IMR-90 (cell line): ENCODE measurements around the gene RERE. TPM values are rescaled to one million over a fixed set of nuclear protein-coding genes. Genes with fewer than 3 reads are reported as not detected.

Experiments used
- ATAC-seq: fragments of 200-7000 bp; cut with Tn5 transposase; 2 replicates; pipeline ENCODE4 v1.9.1; 2020; ENCODE audit warnings: low read depth, mild to moderate bottlenecking, moderate library complexity
- BruUV-seq: library from RNA; stranded (reverse); fragments of 400-500 nt; replicated peaks from 2 replicates; lab custom pipeline; 2021; lab: Mats Ljungman, UMichigan
- CTCF ChIA-PET: fragments of 300-600 bp; formaldehyde crosslinking; extraction: SDS; loops from one replicate; lab custom pipeline; 2021; ENCODE audit warnings: antibody characterized with exemption; lab: Yijun Ruan, JAX
- POLR2A ChIA-PET: fragments of 300-600 bp; sonication (Branson Sonifier 250); formaldehyde crosslinking; loops from one replicate; lab custom pipeline; 2022; ENCODE audit warnings: antibody characterized with exemption; ENCODE audit not compliant: unreplicated experiment; lab: Charles Lee
- DNase-seq: peaks from one replicate; pipeline ENCODE4 v3.0.0; 2013
- H2AFZ ChIP-seq: replicated peaks from 2 replicates; pipeline ENCODE3; 2013; ENCODE audit warnings: low read length, mild to moderate bottlenecking; ENCODE audit not compliant: poor library complexity
- H2AK5ac ChIP-seq: 2 replicates; pipeline ENCODE4 v1.6.1; 2013; ENCODE audit warnings: low read depth, low read length, inconsistent platforms
- H2AK9ac ChIP-seq: replicated peaks from 2 replicates; pipeline ENCODE3; 2013; ENCODE audit warnings: mild to moderate bottlenecking, low read depth, low read length, moderate library complexity; ENCODE audit not compliant: poor library complexity
- H2BK120ac ChIP-seq: 2 replicates; pipeline ENCODE4 v1.6.1; 2013; ENCODE audit warnings: low read depth, low read length, inconsistent platforms
- H2BK15ac ChIP-seq: 3 replicates; pipeline ENCODE4 v1.6.1; 2013; ENCODE audit warnings: low read depth, low read length, inconsistent platforms
- H2BK20ac ChIP-seq: 2 replicates; pipeline ENCODE4 v1.6.1; 2013; ENCODE audit warnings: low read depth, mild to moderate bottlenecking, inconsistent platforms, low read length, moderate library complexity
- H2BK5ac ChIP-seq: 2 replicates; pipeline ENCODE4 v1.6.1; 2013; ENCODE audit warnings: mild to moderate bottlenecking, low read depth, low read length, inconsistent platforms; ENCODE audit not compliant: poor library complexity, severe bottlenecking
- H3K14ac ChIP-seq: replicated peaks from 2 replicates; pipeline ENCODE4 v1.6.1; 2013; ENCODE audit warnings: low read depth, low read length, inconsistent platforms
- H3K18ac ChIP-seq: 2 replicates; pipeline ENCODE4 v1.6.1; 2013; ENCODE audit warnings: low read depth, low read length, control low read depth
- H3K23ac ChIP-seq: 2 replicates; pipeline ENCODE4 v1.6.1; 2013; ENCODE audit warnings: low read depth, low read length, inconsistent platforms
- H3K27ac ChIP-seq: 2 replicates; pipeline ENCODE4 v1.5.1; 2013; ENCODE audit warnings: mild to moderate bottlenecking, control low read depth, low read length; ENCODE audit not compliant: insufficient read depth
- H3K27me3 ChIP-seq: 2 replicates; pipeline ENCODE4 v1.6.1; 2013; ENCODE audit warnings: low read length; ENCODE audit not compliant: control insufficient read depth, insufficient read depth
- H3K36me3 ChIP-seq: 2 replicates; pipeline ENCODE4 v1.6.1; 2013; ENCODE audit warnings: low read length, mixed read lengths; ENCODE audit not compliant: control insufficient read depth, insufficient read depth
- H3K4ac ChIP-seq: 2 replicates; pipeline ENCODE4 v1.6.1; 2013; ENCODE audit warnings: low read depth, low read length, inconsistent platforms
- H3K4me1 ChIP-seq: 2 replicates; pipeline ENCODE4 v1.6.1; 2013; ENCODE audit warnings: low read length, mixed read lengths; ENCODE audit not compliant: control insufficient read depth, insufficient read depth
- H3K4me2 ChIP-seq: 2 replicates; pipeline ENCODE4 v1.6.1; 2013; ENCODE audit warnings: low read depth, mild to moderate bottlenecking, control low read depth, low read length, moderate library complexity
- H3K4me3 ChIP-seq: 2 replicates; pipeline ENCODE4 v1.5.1; 2013; ENCODE audit warnings: low read depth, mild to moderate bottlenecking, control low read depth, low read length, moderate library complexity; ENCODE audit not compliant: insufficient read depth
- H3K56ac ChIP-seq: 2 replicates; pipeline ENCODE4 v1.6.1; 2013; ENCODE audit warnings: low read length, inconsistent platforms; ENCODE audit not compliant: insufficient read depth; ENCODE audit errors: extremely low read depth
- H3K79me1 ChIP-seq, 2 experiments: 2 replicates each; pipeline ENCODE4 v1.6.1; 2013; ENCODE audit warnings: low read length in 2 of 2, inconsistent platforms in 1 of 2, low read depth in 1 of 2
- H3K9ac ChIP-seq: 2 replicates; pipeline ENCODE4 v1.6.1; 2013; ENCODE audit warnings: low read depth, low read length, control low read depth
- H3K9me1 ChIP-seq: 2 replicates; pipeline ENCODE4 v1.6.1; 2013; ENCODE audit warnings: low read length, inconsistent platforms; ENCODE audit not compliant: insufficient read depth
- H3K9me3 ChIP-seq: 2 replicates; pipeline ENCODE4 v1.6.1; 2013; ENCODE audit warnings: low read length; ENCODE audit not compliant: control insufficient read depth, insufficient read depth
- H4K20me1 ChIP-seq: 2 replicates; pipeline ENCODE4 v1.6.1; 2013; ENCODE audit warnings: low read length, inconsistent platforms; ENCODE audit not compliant: insufficient read depth
- H4K5ac ChIP-seq: 2 replicates; pipeline ENCODE4 v1.6.1; 2013; ENCODE audit warnings: mild to moderate bottlenecking, low read depth, low read length, control low read depth
- H4K8ac ChIP-seq, 2 experiments: 2 replicates each; pipeline ENCODE4 v1.6.1; 2013; ENCODE audit warnings: low read depth in 2 of 2, low read length in 2 of 2, control low read depth in 1 of 2, inconsistent platforms in 1 of 2
- H4K91ac ChIP-seq: 2 replicates; pipeline ENCODE4 v1.6.1; 2013; ENCODE audit warnings: low read depth, low read length, inconsistent platforms; ENCODE audit not compliant: insufficient read depth
- ELK1 ChIP-seq: fragments of 150-350 bp; IDR thresholded peaks from 2 replicates; pipeline ENCODE4 v1.6.1; 2016; ENCODE audit warnings: low read depth, mild to moderate bottlenecking, low read length, moderate library complexity, borderline replicate concordance
- FOS ChIP-seq: fragments of 150-350 bp; IDR thresholded peaks from 2 replicates; pipeline ENCODE4 v1.6.1; 2016; ENCODE audit warnings: low read depth, low read length
- MAFK ChIP-seq: IDR thresholded peaks from 2 replicates; pipeline ENCODE4 v1.6.1; 2012; ENCODE audit warnings: low read depth, low read length, improper control_type of control experiment
- POLR2A ChIP-seq: IDR thresholded peaks from 2 replicates; pipeline ENCODE4 v1.6.1; 2012; ENCODE audit warnings: mild to moderate bottlenecking, low read depth, low read length
- RAD21 ChIP-seq: IDR thresholded peaks from 2 replicates; pipeline ENCODE4 v1.6.1; 2012; ENCODE audit warnings: low read length, improper control_type of control experiment
- RCOR1 ChIP-seq: IDR thresholded peaks from 2 replicates; pipeline ENCODE4 v1.6.1; 2012; ENCODE audit warnings: mild to moderate bottlenecking, low read length, improper control_type of control experiment; ENCODE audit not compliant: insufficient replicate concordance
- WGBS, 2 experiments: methylation state at CpG; one replicate each; pipeline versions ENCODE4 v1.1.5 to v1.1.7; 2013; ENCODE audit warnings: missing lambda C conversion rate in 2 of 2; ENCODE audit not compliant: insufficient read length in 1 of 2; ENCODE audit errors: extremely low coverage in 2 of 2; 5-methylcytosine and 5-hydroxymethylcytosine counted together
- dilution Hi-C: fragments of 300-500 bp; cut with HindIII; formaldehyde crosslinking; loops from one replicate; pipeline ENCODE4 v1.14.3; 2018; ENCODE audit warnings: low sequenced_read_pairs; ENCODE audit not compliant: unreplicated experiment
- in situ Hi-C: fragments of 300-500 bp; cut with MboI; formaldehyde crosslinking; loops from 3 replicates; pipeline ENCODE4 v1.14.3; 2019; ENCODE audit warnings: low sequenced_read_pairs, inconsistent platforms, mixed read lengths
- intact Hi-C: fragments of 100-400 bp; cut with micrococcal nuclease; formaldehyde crosslinking; loops from 2 replicates; pipeline ENCODE4 v1.10.0; 2022
- polyA plus RNA-seq, 3 experiments: library from polyadenylated mRNA; depleted of rRNA; stranded (reverse); fragments of >200 nt; gene quantifications; 2 replicates each; pipeline ENCODE4 v1.2.3, GENCODE V29; 2012; ENCODE audit warnings: low replicate concordance in 1 of 3
- total RNA-seq: library from RNA; depleted of rRNA; stranded (reverse); fragments of >200 nt; gene quantifications from 2 replicates; pipeline ENCODE4 v1.2.3, GENCODE V29; 2012

The RERE gene
- total and polyA plus RNA-seq, 2 of the 4 experiments (the other 2 are of a cell fraction): 11.5 to 25.1 TPM

DNA sequence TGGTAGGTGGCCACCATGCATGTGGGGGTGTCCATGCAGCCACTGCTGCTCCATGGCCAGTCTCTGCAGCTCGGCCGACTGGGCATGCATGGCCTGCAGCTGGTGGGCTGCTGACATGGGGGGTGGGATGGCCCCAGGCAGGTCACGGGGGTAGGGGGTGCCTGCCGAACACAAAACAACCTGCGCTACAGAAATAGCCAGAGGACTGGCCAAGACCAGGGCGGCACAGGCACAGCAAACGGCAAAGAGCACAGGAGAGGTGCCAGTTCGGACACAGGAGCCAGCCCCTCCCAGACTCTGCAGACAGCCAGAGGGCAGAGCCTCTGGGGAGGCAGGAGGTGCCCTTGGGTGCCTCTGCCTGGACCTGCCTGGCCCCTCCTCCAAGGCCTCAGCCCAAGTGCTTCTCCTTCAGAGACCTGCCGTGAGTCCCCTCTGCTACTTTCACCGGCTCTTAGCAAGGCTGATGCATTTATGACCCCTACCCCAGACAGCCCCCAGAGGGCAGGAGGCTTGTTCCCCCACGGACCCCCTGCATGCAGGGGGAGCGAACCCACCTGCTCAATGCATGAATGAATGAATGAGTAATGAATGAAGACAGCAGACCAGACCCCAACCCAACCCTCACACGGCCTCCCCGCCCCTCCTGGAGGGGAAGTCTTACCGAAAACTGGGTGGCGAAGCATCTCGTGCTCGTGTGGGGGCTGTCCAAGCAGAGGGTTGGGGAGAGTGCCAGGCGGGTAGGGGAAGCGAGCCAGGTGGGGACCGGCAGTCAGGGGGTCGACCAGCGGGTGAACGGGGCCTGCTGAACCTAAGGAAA is 461.8 kb downstream of the RERE start (continued):
- TF ChIP-seq RAD21: no peak

DNA sequence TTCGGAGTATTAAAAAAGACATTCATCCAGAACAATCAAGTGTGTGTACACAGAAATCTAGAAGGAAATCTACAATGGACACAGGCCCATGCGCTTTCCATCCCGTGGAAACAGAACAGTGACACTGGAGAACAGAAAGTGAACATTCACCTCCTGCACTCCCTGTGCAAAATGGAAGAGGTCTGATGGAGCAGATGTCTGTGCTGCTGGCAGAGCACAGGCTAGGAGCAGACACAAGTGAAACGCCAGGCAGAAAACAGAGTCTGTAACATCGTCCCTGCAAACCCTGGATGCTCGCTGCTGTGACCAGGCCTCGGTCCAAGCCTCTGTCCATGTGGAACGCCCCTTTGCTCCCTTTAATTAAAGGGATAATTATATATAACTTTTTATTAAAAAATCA is 463.4 kb downstream of the RERE start:
- Histone ChIP-seq H3K9me1 (peaks cover 3% of the 10 kb centered on the region; the same call in 1 of the 2 replicates), H2AK5ac (no peak overlapping the region), H2AK9ac (no peak overlapping the region), H3K14ac (no peak overlapping the region), H3K36me3 (peaks cover 63% of the 10 kb centered on the region), H3K9me3 (no peaks in the 10 kb centered on the region), H3K4me1 (peaks cover 10% of the 10 kb centered on the region), H4K5ac (no peak overlapping the region), H3K27me3 (no peaks in the 10 kb centered on the region), H4K91ac (no peak overlapping the region), H2BK20ac (no peak overlapping the region), H3K4me3 (no peak overlapping the region), H3K4me2 (no peak overlapping the region), H3K56ac (no peak overlapping the region), H4K20me1 (peaks cover 27% of the 10 kb centered on the region; the same call in 1 of the 2 replicates), H2BK5ac (no peak overlapping the region), H3K18ac (no peak overlapping the region), H3K4ac (no peak overlapping the region), H2AFZ (no peak overlapping the region), H3K27ac (no peak overlapping the region), H3K23ac (no peak overlapping the region), H2BK120ac (no peak overlapping the region), H3K79me1 (peaks cover 23 to 51% of the 10 kb centered on the region in 2 experiments), H3K9ac (no peak overlapping the region), H4K8ac (no peak overlapping the region), H2BK15ac (no peak overlapping the region)
- ATAC-seq (no peak), DNase-seq (no peak)
- ChIA-PET CTCF (no interaction called here), POLR2A (no interaction called here)
- TF ChIP-seq FOS: no peak
- TF ChIP-seq RAD21: no peak
- no peak for TF ChIP-seq ELK1
- TF ChIP-seq RCOR1: no peak
- no peak for TF ChIP-seq MAFK
- no peak for TF ChIP-seq POLR2A
- dilution Hi-C loops (no loop called here), in situ Hi-C loops (loop anchor here (5.0 kb wide), 1 partner anchor 377 kb away; no protein-coding TSS in a partner anchor), intact Hi-C loops (no loop called here)
- 71% methylated on average over 2 of the region's 8 CpGs; no CpG with 5 or more reads in 1 of the 2 experiments for WGBS, 2 experiments
- BruUV-seq: no TSS peak
